Right lobe of liver (tissue), 4 donors: ENCODE measurements around the gene NELFB.

Experiments used
- CTCF ChIP-seq, 4 donors: fragments of 200-600 bp in 3 of 4; fragments of 450-650 bp in 1 of 4; IDR thresholded peaks; one replicate each; pipeline versions ENCODE4 v1.5.1 to v1.8.0; 2016 to 2022; ENCODE audit warnings: antibody characterized with exemption in 4 of 4, mild to moderate bottlenecking in 2 of 4
- POLR2A ChIP-seq: fragments of 450-650 bp; IDR thresholded peaks from one replicate; pipeline ENCODE4 v1.6.1; 2017; ENCODE audit warnings: antibody characterized with exemption, mild to moderate bottlenecking
- donor health status: DM: no; HTN: no; CAD: no.
- donor health status: DM: no; HTN: no; CAD: no.
- donor health status: DM: no; HTN: yes; CAD: no.

- TF ChIP-seq CTCF (IDR thresholded peaks at IDR 0.05) (no peak), POLR2A (no peak)
Measured at GRCh38 chr9:137228968-137229896, 25.9 kb upstream of the NELFB start.
